GM23338 (cell line): ENCODE data around the gene TXNL4A.

Source experiments
- CREB1 ChIP-seq: fragments of 250-450 bp; sonication (Bioruptor Pico); IDR thresholded peaks from 2 replicates; pipeline ENCODE4 v1.5.0; 2020; ENCODE audit warnings: low read depth, mild to moderate bottlenecking, moderate library complexity
- EZH2 ChIP-seq: fragments of 200-600 bp; sonication (generic); IDR thresholded peaks from one replicate; pipeline ENCODE4 v1.8.0; 2017; ENCODE audit warnings: antibody characterized with exemption, mild to moderate bottlenecking, low read depth; ENCODE audit not compliant: unreplicated experiment
- EZH2phosphoT487 ChIP-seq: fragments of 200-600 bp; sonication (generic); IDR thresholded peaks from one replicate; pipeline ENCODE4 v1.8.1; 2018; ENCODE audit warnings: antibody characterized with exemption; ENCODE audit not compliant: unreplicated experiment
- JUNB ChIP-seq: IDR thresholded peaks from one replicate; pipeline ENCODE4 v1.6.1; 2016; ENCODE audit warnings: antibody characterized with exemption; ENCODE audit not compliant: unreplicated experiment
- POLR2AphosphoS5 ChIP-seq: IDR thresholded peaks from 2 replicates; pipeline ENCODE4 v1.6.1; 2016; ENCODE audit warnings: antibody characterized with exemption, low read depth
- ZNF114 ChIP-seq: fragments of 250-450 bp; sonication (Bioruptor Pico); IDR thresholded peaks from 2 replicates; pipeline ENCODE4 v1.5.0; 2020; ENCODE audit warnings: mild to moderate bottlenecking, moderate library complexity
- TF ChIP-seq, protein P1 (sequence below), 2 experiments: fragments of 200-600 bp in 1 of 2; sonication (generic) in 1 of 2; conservative IDR thresholded peaks; 2 replicates each; pipeline versions ENCODE4 v1.5.1 to v1.6.1; 2016 to 2017; ENCODE audit warnings: antibody characterized with exemption in 2 of 2, low read depth in 2 of 2, mild to moderate bottlenecking in 2 of 2, moderate library complexity in 1 of 2
- TF ChIP-seq, protein P2 (sequence below): IDR thresholded peaks from one replicate; pipeline ENCODE4 v1.6.1; 2018; ENCODE audit warnings: antibody characterized with exemption; ENCODE audit not compliant: unreplicated experiment
- TF ChIP-seq, protein P3 (sequence below): IDR thresholded peaks from 2 replicates; pipeline ENCODE4 v1.6.1; 2016; ENCODE audit warnings: antibody characterized with exemption

GRCh38 chr18:80012714-80013113, 24.4 kb upstream of the TXNL4A start:
- TF ChIP-seq, protein P1, sequence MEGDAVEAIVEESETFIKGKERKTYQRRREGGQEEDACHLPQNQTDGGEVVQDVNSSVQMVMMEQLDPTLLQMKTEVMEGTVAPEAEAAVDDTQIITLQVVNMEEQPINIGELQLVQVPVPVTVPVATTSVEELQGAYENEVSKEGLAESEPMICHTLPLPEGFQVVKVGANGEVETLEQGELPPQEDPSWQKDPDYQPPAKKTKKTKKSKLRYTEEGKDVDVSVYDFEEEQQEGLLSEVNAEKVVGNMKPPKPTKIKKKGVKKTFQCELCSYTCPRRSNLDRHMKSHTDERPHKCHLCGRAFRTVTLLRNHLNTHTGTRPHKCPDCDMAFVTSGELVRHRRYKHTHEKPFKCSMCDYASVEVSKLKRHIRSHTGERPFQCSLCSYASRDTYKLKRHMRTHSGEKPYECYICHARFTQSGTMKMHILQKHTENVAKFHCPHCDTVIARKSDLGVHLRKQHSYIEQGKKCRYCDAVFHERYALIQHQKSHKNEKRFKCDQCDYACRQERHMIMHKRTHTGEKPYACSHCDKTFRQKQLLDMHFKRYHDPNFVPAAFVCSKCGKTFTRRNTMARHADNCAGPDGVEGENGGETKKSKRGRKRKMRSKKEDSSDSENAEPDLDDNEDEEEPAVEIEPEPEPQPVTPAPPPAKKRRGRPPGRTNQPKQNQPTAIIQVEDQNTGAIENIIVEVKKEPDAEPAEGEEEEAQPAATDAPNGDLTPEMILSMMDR (conservative IDR thresholded peaks at IDR 0.05; ENCODE audit: low read depth in 2 of 2): no peak
- no peak for TF ChIP-seq EZH2
- no peak for TF ChIP-seq ZNF114
- TF ChIP-seq EZH2phosphoT487: no peak
- TF ChIP-seq JUNB: no peak
- TF ChIP-seq POLR2AphosphoS5: no peak
- TF ChIP-seq, protein P2, sequence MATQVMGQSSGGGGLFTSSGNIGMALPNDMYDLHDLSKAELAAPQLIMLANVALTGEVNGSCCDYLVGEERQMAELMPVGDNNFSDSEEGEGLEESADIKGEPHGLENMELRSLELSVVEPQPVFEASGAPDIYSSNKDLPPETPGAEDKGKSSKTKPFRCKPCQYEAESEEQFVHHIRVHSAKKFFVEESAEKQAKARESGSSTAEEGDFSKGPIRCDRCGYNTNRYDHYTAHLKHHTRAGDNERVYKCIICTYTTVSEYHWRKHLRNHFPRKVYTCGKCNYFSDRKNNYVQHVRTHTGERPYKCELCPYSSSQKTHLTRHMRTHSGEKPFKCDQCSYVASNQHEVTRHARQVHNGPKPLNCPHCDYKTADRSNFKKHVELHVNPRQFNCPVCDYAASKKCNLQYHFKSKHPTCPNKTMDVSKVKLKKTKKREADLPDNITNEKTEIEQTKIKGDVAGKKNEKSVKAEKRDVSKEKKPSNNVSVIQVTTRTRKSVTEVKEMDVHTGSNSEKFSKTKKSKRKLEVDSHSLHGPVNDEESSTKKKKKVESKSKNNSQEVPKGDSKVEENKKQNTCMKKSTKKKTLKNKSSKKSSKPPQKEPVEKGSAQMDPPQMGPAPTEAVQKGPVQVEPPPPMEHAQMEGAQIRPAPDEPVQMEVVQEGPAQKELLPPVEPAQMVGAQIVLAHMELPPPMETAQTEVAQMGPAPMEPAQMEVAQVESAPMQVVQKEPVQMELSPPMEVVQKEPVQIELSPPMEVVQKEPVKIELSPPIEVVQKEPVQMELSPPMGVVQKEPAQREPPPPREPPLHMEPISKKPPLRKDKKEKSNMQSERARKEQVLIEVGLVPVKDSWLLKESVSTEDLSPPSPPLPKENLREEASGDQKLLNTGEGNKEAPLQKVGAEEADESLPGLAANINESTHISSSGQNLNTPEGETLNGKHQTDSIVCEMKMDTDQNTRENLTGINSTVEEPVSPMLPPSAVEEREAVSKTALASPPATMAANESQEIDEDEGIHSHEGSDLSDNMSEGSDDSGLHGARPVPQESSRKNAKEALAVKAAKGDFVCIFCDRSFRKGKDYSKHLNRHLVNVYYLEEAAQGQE: no peak
- no peak for TF ChIP-seq CREB1 (CRISPR knock-in tag)
- TF ChIP-seq, protein P3, sequence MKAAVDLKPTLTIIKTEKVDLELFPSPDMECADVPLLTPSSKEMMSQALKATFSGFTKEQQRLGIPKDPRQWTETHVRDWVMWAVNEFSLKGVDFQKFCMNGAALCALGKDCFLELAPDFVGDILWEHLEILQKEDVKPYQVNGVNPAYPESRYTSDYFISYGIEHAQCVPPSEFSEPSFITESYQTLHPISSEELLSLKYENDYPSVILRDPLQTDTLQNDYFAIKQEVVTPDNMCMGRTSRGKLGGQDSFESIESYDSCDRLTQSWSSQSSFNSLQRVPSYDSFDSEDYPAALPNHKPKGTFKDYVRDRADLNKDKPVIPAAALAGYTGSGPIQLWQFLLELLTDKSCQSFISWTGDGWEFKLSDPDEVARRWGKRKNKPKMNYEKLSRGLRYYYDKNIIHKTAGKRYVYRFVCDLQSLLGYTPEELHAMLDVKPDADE: no peak
